Measurements from ENCODE around the gene ATP23.

ATP23 gene

DNA sequence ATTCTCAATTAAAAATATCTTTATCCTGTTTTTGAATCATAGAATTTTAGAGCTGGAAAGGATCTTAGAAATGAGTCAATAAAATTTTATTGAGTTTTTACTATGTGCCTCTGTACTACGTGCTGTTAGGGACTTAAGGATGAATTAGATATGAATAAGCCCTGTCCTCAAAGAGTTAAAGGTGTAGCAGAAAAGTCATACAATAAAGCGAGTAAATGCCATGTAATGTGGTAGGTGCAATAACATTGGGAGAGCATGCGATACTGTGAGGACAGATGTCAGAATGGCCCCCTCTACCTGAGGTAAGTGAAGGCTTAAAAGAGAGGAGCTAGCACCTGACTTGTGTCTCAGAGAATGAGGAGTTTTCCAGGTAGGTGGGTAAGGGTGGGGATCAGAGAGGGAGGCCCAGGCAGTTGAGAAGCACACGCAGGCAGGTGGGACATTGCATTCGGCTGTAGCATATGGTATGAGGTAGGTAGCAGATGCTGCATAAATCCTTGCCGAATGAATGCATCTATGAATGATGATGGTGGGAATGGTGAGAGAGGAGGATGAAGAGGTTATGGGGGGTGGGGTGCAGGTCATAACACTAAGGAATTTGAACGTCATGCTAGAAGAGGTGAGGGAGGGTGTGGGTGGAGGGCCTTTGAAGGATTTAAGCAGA lies 35.4 kb upstream of the ATP23 start:
- Histone ChIP-seq H3K79me1 (ENCODE audit: low read depth, low read length) (no peaks in the 10 kb centered on the region), H2BK120ac (ENCODE audit: low read depth, low read length) (no peak overlapping the region), H3K4me1 (ENCODE audit: control insufficient read depth in 2 of 2, insufficient read depth in 1 of 2, low read depth in 1 of 2, low read length in 2 of 2) (peaks cover 5 to 8% of the 10 kb centered on the region in 2 donors), H3K4me2 (ENCODE audit: insufficient read depth, low read length, poor library complexity, severe bottlenecking) (no peak overlapping the region), H4K8ac (ENCODE audit: low read depth, low read length) (no peak overlapping the region), H2AFZ (ENCODE audit: low read length) (peak overlapping the region; percentile 64), H2BK15ac (ENCODE audit: low read length) (no peak overlapping the region), H3K27ac (replicated peaks; ENCODE audit: low read length) (no peak overlapping the region), H3K9ac (ENCODE audit: low read depth, low read length, poor library complexity) (no peak overlapping the region), H4K91ac (ENCODE audit: low read depth, low read length, poor library complexity) (no peak overlapping the region), H3K27me3 (ENCODE audit: control insufficient read depth in 3 of 3, insufficient read depth in 3 of 3, low read depth in 1 of 3, low read length in 3 of 3) (peaks cover 0 to 40% (median 0%) of the 10 kb centered on the region in 3 experiments), H3K9me3 (replicated peaks in 1 of 2; ENCODE audit: control insufficient read depth in 2 of 2, insufficient read depth in 1 of 2, low read depth in 1 of 2, low read length in 2 of 2) (peaks cover 0 to 2% of the 10 kb centered on the region in 2 donors), H2BK5ac (ENCODE audit: low read length) (no peak overlapping the region), H2AK5ac (ENCODE audit: low read depth, low read length) (no peak overlapping the region), H2BK12ac (ENCODE audit: low read length) (no peak overlapping the region), H3K18ac (ENCODE audit: low read length) (no peak overlapping the region), H3K36me3 (replicated peaks in 1 of 2; ENCODE audit: control insufficient read depth in 2 of 2, insufficient read depth in 2 of 2, low read length in 2 of 2) (no peaks in the 10 kb centered on the region), H3K4me3 (ENCODE audit: low read length in 2 of 2) (no peak overlapping the region), H3K14ac (ENCODE audit: low read length) (no peak overlapping the region), H3K4ac (ENCODE audit: low read length) (no peak overlapping the region), H3K23ac (ENCODE audit: low read depth, low read length, poor library complexity) (no peak overlapping the region)
- WGBS, 2 donors (ENCODE audit: extremely low coverage in 2 of 2, insufficient read length in 2 of 2, insufficient replicate concordance in 1 of 2), result no CpG with 5 or more reads among the region's 7 CpGs
- no peak for DNase-seq (ENCODE audit: low spot score)

DNA sequence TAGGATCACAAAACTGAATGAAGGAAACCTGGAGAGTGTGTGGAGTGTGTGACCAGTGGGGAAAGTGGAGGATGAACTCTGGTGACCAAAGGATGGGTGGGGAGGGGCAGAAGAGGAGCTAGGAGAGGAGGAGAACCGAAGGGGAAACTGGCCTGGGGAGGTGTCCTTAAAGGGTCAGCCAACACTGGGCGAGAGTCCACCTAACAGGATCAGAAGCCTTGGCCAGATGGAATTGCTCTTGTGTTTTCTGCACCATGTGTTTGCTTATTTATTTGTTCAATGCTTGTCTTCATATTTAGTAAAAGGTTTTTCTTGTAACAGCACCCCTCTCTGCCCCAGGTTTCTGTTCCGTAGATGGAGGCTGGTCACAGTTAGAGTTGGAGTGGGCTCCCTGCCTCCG lies 34.5 kb upstream of the ATP23 start:
- Histone ChIP-seq H3K79me1 (ENCODE audit: low read depth, low read length) (no peaks in the 10 kb centered on the region), H4K91ac (ENCODE audit: low read depth, low read length, poor library complexity) (no peak overlapping the region), H3K27ac (replicated peaks; ENCODE audit: low read length) (no peak overlapping the region), H3K9ac (ENCODE audit: low read depth, low read length, poor library complexity) (no peak overlapping the region), H3K18ac (ENCODE audit: low read length) (no peak overlapping the region), H3K4me1 (ENCODE audit: control insufficient read depth in 2 of 2, insufficient read depth in 1 of 2, low read depth in 1 of 2, low read length in 2 of 2) (peaks cover 5 to 8% of the 10 kb centered on the region in 2 donors), H4K8ac (ENCODE audit: low read depth, low read length) (no peak overlapping the region), H2BK5ac (ENCODE audit: low read length) (no peak overlapping the region), H3K9me3 (replicated peaks in 1 of 2; ENCODE audit: control insufficient read depth in 2 of 2, insufficient read depth in 1 of 2, low read depth in 1 of 2, low read length in 2 of 2) (peaks cover 0 to 2% of the 10 kb centered on the region in 2 donors), H2AFZ (ENCODE audit: low read length) (no peak overlapping the region), H3K14ac (ENCODE audit: low read length) (no peak overlapping the region), H3K4me2 (ENCODE audit: insufficient read depth, low read length, poor library complexity, severe bottlenecking) (no peak overlapping the region), H2AK5ac (ENCODE audit: low read depth, low read length) (no peak overlapping the region), H3K23ac (ENCODE audit: low read depth, low read length, poor library complexity) (no peak overlapping the region), H2BK12ac (ENCODE audit: low read length) (no peak overlapping the region), H2BK15ac (ENCODE audit: low read length) (no peak overlapping the region), H2BK120ac (ENCODE audit: low read depth, low read length) (no peak overlapping the region), H3K4ac (ENCODE audit: low read length) (no peak overlapping the region), H3K27me3 (ENCODE audit: control insufficient read depth in 3 of 3, insufficient read depth in 3 of 3, low read depth in 1 of 3, low read length in 3 of 3) (peaks cover 0 to 46% (median 0%) of the 10 kb centered on the region in 3 experiments), H3K36me3 (replicated peaks in 1 of 2; ENCODE audit: control insufficient read depth in 2 of 2, insufficient read depth in 2 of 2, low read length in 2 of 2) (no peaks in the 10 kb centered on the region), H3K4me3 (ENCODE audit: low read length in 2 of 2) (no peak overlapping the region)
- no peak for DNase-seq (ENCODE audit: low spot score)
- no CpG with 5 or more reads among the region's 4 CpGs for WGBS, 2 donors (ENCODE audit: extremely low coverage in 2 of 2, insufficient read length in 2 of 2, insufficient replicate concordance in 1 of 2)

DNA sequence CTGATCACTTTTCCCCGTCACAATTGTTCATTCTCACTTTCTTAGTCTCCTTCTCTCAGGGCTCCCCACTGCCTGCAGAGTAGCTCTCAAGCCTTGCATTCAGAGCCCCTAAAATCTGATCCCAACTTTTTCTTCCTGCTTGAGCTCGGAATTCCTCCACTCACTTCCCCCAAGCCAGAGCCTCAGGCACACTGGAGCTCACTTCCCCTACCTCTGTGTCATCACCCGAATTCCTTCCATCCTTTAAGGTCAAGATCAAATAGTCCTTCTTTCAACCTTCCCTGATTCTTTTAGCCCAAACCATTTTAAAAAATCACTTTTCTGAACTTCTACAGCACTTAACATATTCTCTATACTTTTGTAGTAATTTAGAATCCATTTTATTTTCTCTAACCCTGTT lies 34.1 kb upstream of the ATP23 start:
- Histone ChIP-seq H3K4ac (ENCODE audit: low read length) (no peak overlapping the region), H2BK12ac (ENCODE audit: low read length) (no peak overlapping the region), H4K91ac (ENCODE audit: low read depth, low read length, poor library complexity) (no peak overlapping the region), H2BK5ac (ENCODE audit: low read length) (no peak overlapping the region), H2BK15ac (ENCODE audit: low read length) (no peak overlapping the region), H2AK5ac (ENCODE audit: low read depth, low read length) (no peak overlapping the region), H3K9me3 (replicated peaks in 1 of 2; ENCODE audit: control insufficient read depth in 2 of 2, insufficient read depth in 1 of 2, low read depth in 1 of 2, low read length in 2 of 2) (peaks cover 0 to 2% of the 10 kb centered on the region in 2 donors), H3K36me3 (replicated peaks in 1 of 2; ENCODE audit: control insufficient read depth in 2 of 2, insufficient read depth in 2 of 2, low read length in 2 of 2) (no peaks in the 10 kb centered on the region), H3K23ac (ENCODE audit: low read depth, low read length, poor library complexity) (no peak overlapping the region), H2AFZ (ENCODE audit: low read length) (no peak overlapping the region), H3K4me3 (ENCODE audit: low read length in 2 of 2) (no peak overlapping the region), H3K9ac (ENCODE audit: low read depth, low read length, poor library complexity) (no peak overlapping the region), H3K14ac (ENCODE audit: low read length) (no peak overlapping the region), H3K4me2 (ENCODE audit: insufficient read depth, low read length, poor library complexity, severe bottlenecking) (no peak overlapping the region), H3K18ac (ENCODE audit: low read length) (no peak overlapping the region), H3K79me1 (ENCODE audit: low read depth, low read length) (no peaks in the 10 kb centered on the region), H3K27ac (replicated peaks; ENCODE audit: low read length) (no peak overlapping the region), H3K27me3 (ENCODE audit: control insufficient read depth in 3 of 3, insufficient read depth in 3 of 3, low read depth in 1 of 3, low read length in 3 of 3) (peaks cover 0 to 46% (median 0%) of the 10 kb centered on the region in 3 experiments), H2BK120ac (ENCODE audit: low read depth, low read length) (no peak overlapping the region), H3K4me1 (ENCODE audit: control insufficient read depth in 2 of 2, insufficient read depth in 1 of 2, low read depth in 1 of 2, low read length in 2 of 2) (peaks cover 5 to 8% of the 10 kb centered on the region in 2 donors), H4K8ac (ENCODE audit: low read depth, low read length) (no peak overlapping the region)
- DNase-seq (ENCODE audit: low spot score), result no peak
- no CpG with 5 or more reads among the region's 3 CpGs for WGBS, 2 donors (ENCODE audit: extremely low coverage in 2 of 2, insufficient read length in 2 of 2, insufficient replicate concordance in 1 of 2)

DNA sequence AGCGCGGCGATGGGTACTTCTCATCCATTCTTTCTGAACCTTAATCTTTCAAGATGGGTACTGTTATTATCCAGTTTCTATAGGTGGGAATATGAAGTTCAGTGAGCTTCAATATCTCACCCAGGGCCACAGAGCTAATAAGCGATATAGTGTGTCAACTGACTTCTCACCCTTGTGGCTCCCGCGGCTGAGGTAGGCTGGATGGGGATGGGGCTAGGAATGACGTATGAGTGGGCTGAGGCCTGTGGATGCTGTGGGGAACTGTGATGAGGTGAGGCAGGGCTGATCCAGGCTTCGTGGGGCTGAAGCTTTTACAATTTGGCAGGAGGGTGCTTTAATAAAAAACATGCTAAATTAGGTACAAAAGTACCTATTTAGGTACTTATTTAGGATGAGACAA lies 32.9 kb upstream of the ATP23 start:
- DNase-seq (ENCODE audit: low spot score), result no peak
- H3K18ac ChIP-seq (ENCODE audit: low read length), result peak overlapping the region; percentile 77

More for the DNA sequence above, 32.9 kb upstream of the ATP23 start:
- H3K14ac ChIP-seq (ENCODE audit: low read length), result no peak overlapping the region
- no peak overlapping the region for H2BK5ac ChIP-seq (ENCODE audit: low read length)
- H3K36me3 ChIP-seq (replicated peaks in 1 of 2; ENCODE audit: control insufficient read depth in 2 of 2, insufficient read depth in 2 of 2, low read length in 2 of 2), result no peaks in the 10 kb centered on the region
- H2BK12ac ChIP-seq (ENCODE audit: low read length), result no peak overlapping the region
- H2AFZ ChIP-seq (ENCODE audit: low read length), result no peak overlapping the region
- H3K4ac ChIP-seq (ENCODE audit: low read length), result no peak overlapping the region
- H3K27ac ChIP-seq (replicated peaks; ENCODE audit: low read length), result no peak overlapping the region
- H3K79me1 ChIP-seq (ENCODE audit: low read depth, low read length), result no peaks in the 10 kb centered on the region
- no CpG with 5 or more reads among the region's 8 CpGs for WGBS, 2 donors (ENCODE audit: extremely low coverage in 2 of 2, insufficient read length in 2 of 2, insufficient replicate concordance in 1 of 2)
- H2BK120ac ChIP-seq (ENCODE audit: low read depth, low read length), result no peak overlapping the region
- H3K4me1 ChIP-seq (ENCODE audit: control insufficient read depth in 2 of 2, insufficient read depth in 1 of 2, low read depth in 1 of 2, low read length in 2 of 2), result peaks cover 2 to 5% of the 10 kb centered on the region in 2 donors
- no peak overlapping the region for H3K23ac ChIP-seq (ENCODE audit: low read depth, low read length, poor library complexity)
- H2BK15ac ChIP-seq (ENCODE audit: low read length), result no peak overlapping the region
- no peak overlapping the region for H4K91ac ChIP-seq (ENCODE audit: low read depth, low read length, poor library complexity)
- no peak overlapping the region for H3K4me2 ChIP-seq (ENCODE audit: insufficient read depth, low read length, poor library complexity, severe bottlenecking)
- H3K9ac ChIP-seq (ENCODE audit: low read depth, low read length, poor library complexity), result peak overlapping the region; percentile 68
- H3K27me3 ChIP-seq (ENCODE audit: control insufficient read depth in 3 of 3, insufficient read depth in 3 of 3, low read depth in 1 of 3, low read length in 3 of 3), result peaks cover 0 to 52% (median 0%) of the 10 kb centered on the region in 3 experiments
- peaks cover 0 to 3% of the 10 kb centered on the region in 2 donors for H3K9me3 ChIP-seq (replicated peaks in 1 of 2; ENCODE audit: control insufficient read depth in 2 of 2, insufficient read depth in 1 of 2, low read depth in 1 of 2, low read length in 2 of 2)
- no peak overlapping the region for H2AK5ac ChIP-seq (ENCODE audit: low read depth, low read length)
- no peak overlapping the region for H4K8ac ChIP-seq (ENCODE audit: low read depth, low read length)
- no peak overlapping the region for H3K4me3 ChIP-seq (ENCODE audit: low read length in 2 of 2)
